Measurements from ENCODE around the gene ARRB1.
A peak's percentile ranks its signal among the peaks of the same experiment; 100 is the strongest.

The ARRB1 gene

GRCh38 chr11:75244052-75244814 lies 107.2 kb downstream of the ARRB1 start:
- no peak for DNase-seq

- no peak for DNase-seq
Measured at GRCh38 chr11:75242722-75243600, 108.5 kb downstream of the ARRB1 start.

- no peak for DNase-seq
Measured at GRCh38 chr11:75241906-75242644, 109.4 kb downstream of the ARRB1 start.

GRCh38 chr11:75241036-75241905 lies 110.2 kb downstream of the ARRB1 start:
- DNase-seq, result peak; percentile 91

GRCh38 chr11:75240311-75241035 lies 111.0 kb downstream of the ARRB1 start, which contains the start of gene TPBGL:
Gene TPBGL (plus strand): TSS chr11:75240774. CDS start chr11:75241050, 276 bp downstream.
- peak; percentile 40 for DNase-seq

GRCh38 chr11:75239531-75240290 lies 111.8 kb downstream of the ARRB1 start:
- DNase-seq, result no peak

GRCh38 chr11:75238595-75239440 lies 112.6 kb downstream of the ARRB1 start:
- no peak for DNase-seq

GRCh38 chr11:75237050-75237449 lies 114.4 kb downstream of the ARRB1 start:
- DNase-seq, result no peak

GRCh38 chr11:75236062-75236461 lies 115.4 kb downstream of the ARRB1 start:
- DNase-seq, result no peak

GRCh38 chr11:75233754-75234172 lies 117.7 kb downstream of the ARRB1 start:
- no peak for DNase-seq

- DNase-seq, result no peak
Measured at GRCh38 chr11:75230621-75231020, 120.8 kb downstream of the ARRB1 start.

- no peak for DNase-seq
Measured at GRCh38 chr11:75229466-75229865, 122.0 kb downstream of the ARRB1 start.

GRCh38 chr11:75225794-75226193 lies 125.7 kb downstream of the ARRB1 start:
- no peak for DNase-seq

- DNase-seq, result no peak
Measured at GRCh38 chr11:75223954-75224643, 127.4 kb downstream of the ARRB1 start.

- DNase-seq, result no peak
Measured at GRCh38 chr11:75219869-75220268, 131.6 kb downstream of the ARRB1 start.

- no peak for DNase-seq
Measured at GRCh38 chr11:75214843-75215242, 136.6 kb downstream of the ARRB1 start.

- peak; percentile 91 for DNase-seq
Measured at GRCh38 chr11:75214411-75214821, 137.0 kb downstream of the ARRB1 start.

Data from stimulated activated CD8-positive, alpha-beta memory T cell treated with anti-CD3 and anti-CD28 coated beads, Interleukin-4, amount 100 ng/mL, for 48 hours (primary cell).